ENCODE results near the gene GGACT.
A peak's percentile ranks its signal among the peaks of the same experiment; 100 is the strongest.
"Not testable (repeated sequence)": the region's sequence is repeated elsewhere in the genome, so short reads cannot be mapped to it uniquely, and the experiment has no call there.

GGACT gene

GRCh38 chr13:100529666-100530377 is 58.8 kb downstream of the GGACT start:
- DNase-seq (ENCODE audit: low spot score) = peak; percentile 22

GRCh38 chr13:100528820-100529219 is 59.8 kb downstream of the GGACT start:
- no peak for DNase-seq (ENCODE audit: low spot score)

GRCh38 chr13:100528353-100528752 is 60.2 kb downstream of the GGACT start:
- DNase-seq (ENCODE audit: low spot score) = peak; percentile 26

GRCh38 chr13:100527644-100528043 is 60.9 kb downstream of the GGACT start:
- no peak for DNase-seq (ENCODE audit: low spot score)

DNA sequence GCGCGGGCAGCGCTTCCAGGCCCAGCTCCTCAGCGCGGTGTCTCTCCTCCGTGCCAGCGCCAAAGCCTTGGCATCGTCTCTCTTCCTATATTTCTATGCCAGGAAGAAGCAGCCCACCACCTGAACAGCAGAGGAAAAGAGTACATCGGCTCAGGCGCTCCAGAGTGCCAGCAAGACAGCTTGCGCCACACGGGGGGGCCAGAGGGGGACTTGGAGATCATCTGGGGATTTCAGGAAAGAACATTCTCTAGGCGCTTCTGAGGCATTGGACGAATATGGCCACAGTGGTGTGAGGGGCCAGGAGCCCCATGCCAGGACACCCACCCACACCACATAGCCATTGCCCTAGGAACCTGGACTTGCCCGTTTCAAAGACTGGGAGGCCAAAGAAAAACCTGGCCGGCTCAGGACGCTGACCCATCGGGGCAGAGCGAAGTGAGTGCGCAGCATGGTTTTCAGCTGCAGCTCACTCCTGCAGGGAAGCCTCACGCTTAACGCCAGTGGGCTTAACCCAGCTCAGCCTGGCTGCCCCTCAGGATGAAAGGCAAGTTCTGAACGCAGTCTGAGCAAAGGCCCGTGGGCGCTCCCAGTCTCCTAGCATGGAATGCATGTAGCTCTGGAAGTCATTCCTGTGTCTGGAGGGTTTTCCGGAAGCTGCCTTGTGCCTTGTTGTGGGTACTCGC is 62.1 kb downstream of the GGACT start:
- DNase-seq (ENCODE audit: low spot score) = peak; percentile 50

GRCh38 chr13:100525453-100526317 is 62.9 kb downstream of the GGACT start:
- DNase-seq (ENCODE audit: low spot score) = peak; percentile 49

DNA sequence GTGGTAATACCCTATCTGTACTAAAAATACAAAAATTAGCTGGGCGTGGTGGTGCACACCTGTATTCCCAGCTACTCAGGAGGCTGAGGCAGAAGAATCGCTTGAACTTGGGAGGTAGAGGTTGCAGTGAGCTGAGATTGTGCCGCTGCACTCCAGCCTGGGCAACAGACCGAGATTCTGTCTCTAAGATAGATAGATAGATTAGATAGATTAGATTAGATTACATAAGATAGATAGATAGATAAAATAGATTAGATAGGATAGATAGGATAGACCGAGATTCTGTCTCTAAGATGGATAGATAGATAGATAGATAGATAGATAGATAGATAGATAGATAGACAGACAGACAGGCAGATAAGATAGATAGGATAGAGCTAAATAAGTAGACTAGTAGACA is 63.9 kb downstream of the GGACT start:
- DNase-seq (ENCODE audit: low spot score) = not testable (repeated sequence)

DNA sequence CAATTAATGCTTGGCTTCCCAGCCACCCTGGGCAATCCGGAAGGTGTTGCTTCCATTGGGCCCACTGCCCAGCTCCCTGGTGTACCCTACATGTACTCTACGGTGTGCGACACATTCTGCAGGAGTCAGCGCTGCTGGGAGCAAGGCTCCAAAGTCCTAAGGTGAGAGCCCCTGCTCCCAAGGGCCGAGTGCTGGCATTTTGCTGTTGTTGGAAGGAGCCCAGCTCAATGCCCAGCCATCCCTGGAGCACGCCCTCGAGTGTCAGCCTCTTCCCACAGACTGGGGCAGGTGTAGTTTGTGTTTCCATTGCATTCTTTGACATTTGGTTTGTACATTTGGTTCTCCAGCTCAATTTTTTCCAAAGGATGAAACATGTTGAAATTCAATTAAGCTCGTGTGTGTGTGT is 64.6 kb downstream of the GGACT start:
- DNase-seq (ENCODE audit: low spot score) = no peak

DNA sequence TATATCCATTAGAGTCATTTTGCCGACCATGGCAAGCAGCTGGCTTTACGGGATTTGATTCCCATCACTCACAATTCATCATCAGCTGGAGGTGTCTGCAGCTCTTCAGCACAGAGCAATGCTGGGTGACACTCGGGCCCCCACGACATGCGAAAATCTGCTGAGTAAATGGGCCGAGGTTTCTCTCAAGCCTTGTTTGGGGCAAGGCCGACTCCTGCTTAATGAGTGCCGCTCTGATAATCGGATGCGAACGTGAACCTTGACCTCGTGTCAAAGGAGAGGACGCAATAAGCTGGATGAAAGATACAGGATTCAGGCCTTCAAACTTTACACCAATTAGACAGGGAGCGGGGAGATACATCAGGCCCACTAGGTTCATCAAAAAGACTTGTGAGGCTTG is 65.2 kb downstream of the GGACT start:
- no peak for DNase-seq (ENCODE audit: low spot score)

DNA sequence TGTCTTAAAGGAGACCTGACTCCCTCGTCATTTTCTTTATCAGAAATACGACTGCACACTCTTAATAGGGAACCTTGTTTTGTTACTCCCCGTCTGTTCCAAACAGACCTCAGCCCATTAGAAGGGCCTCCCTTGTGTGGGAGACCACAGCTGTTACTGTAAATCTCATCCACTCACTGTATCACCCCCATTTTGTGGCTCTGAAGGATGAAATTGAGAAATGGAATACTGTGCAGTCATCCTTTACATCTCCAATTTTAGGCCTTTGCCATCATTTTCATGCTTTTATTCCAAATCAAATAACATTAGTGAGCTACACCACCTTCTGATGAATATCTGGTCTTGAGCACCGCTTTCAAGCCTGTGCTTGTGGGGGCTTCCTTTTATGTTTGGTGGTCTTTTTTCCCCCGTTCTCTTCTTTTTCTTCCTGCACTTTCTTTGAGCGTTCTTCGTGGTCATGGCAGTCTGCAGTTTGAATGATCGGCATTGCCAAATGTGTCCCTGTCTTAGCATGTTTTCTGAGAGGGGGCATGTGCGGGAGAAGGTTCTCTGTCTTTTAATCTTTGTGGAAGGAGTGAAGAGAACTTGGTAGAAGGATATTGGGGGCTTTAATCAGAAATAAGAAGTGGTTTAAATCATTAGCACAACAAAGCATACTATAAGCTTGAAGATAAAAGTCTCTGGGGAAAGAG is 65.8 kb downstream of the GGACT start:
- no peak for DNase-seq (ENCODE audit: low spot score)

GRCh38 chr13:100521851-100522617 is 66.6 kb downstream of the GGACT start:
- DNase-seq (ENCODE audit: low spot score) = no peak

DNA sequence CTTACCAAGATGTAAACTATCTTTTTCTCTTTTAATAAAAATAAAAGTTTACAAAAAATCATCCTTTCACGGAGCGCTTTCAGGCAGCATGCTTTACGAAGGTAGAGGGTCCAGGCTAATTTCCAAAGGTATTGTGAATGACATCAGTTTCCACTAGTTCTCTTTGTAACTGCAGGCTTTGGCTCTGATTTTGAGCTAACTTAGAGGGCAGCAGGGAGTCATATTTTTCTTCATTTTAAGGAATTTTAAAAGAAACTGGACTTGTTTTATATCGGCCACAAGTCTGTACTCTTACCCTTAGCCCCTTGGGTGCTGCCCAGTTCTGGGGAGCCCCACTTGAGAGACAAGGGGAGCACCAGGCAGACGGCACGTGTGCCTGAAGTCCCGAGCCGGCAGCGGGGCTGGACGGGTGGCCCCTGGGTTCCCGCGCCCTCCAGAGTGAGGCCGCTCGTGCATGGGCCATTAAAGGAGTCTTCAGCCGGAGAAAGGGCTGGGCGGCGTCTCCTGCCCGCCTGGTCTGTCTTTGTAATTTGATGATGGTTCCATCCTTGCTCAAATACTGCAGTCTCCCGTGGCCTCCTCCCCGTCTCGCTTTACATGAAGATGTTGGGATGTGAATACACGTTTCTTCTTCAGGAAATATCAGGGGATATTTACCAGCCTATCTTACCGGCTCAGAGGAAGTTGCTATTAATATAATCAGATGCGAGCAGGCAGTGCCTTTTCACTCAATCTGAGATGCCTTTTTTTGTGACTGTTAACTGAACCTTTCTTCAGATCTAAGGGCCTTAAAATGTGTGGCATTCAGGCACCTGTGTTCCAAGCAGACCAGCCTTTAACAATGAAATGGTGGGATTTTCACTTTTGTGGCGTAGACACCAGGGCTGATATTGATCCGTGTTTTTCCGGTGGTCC is 67.4 kb downstream of the GGACT start:
- peak; percentile 60 for DNase-seq (ENCODE audit: low spot score)

DNA sequence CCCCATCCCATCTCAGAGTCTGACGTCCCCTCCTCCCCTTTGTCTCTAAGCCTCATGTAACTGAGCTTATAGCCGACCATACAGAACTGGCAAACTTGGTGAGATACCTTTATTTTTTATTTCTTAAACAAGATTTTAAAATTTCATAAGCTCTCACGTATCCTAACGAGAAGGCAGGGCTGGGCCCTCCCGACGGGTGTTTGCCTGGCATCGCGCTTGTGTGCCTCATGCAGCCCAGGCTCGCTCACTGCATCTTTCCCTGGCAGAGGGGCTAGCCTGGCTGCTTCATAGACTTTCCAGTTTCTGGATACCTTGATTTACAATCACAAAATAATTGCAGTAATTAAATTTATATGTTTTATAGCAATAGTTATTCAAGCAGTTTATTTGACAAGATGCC is 69.0 kb downstream of the GGACT start:
- DNase-seq (ENCODE audit: low spot score) = no peak

DNA sequence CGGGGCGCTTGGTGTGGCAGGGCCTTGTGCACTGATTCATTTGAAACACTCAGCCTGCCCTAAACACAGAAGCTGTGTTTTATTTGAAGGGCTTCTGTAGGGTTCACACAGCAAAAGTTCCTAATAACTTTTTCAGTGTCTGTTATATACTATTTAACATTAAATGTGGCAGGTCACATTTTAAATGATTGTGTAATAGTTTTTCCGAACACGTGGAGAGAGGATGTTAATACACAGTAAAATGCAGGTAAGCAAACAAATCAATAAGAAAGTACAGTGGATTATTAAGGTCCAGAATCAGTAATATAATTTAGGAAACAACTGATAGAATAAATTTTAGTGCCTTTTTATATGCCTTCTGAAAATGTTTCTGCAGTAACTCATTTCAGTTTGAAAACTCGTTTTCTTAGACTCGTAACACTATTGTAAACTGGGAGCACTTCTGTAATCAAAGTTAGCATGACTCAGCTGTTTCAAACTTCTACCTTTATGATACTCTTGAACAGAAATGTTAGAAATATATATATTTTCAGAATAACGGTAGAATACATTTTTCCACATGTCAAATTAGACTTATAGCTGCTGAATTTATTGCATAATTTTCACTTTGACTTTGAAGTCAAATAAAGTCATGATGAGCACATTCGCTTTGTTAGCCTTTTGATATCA is 70.1 kb downstream of the GGACT start:
- no peak for DNase-seq (ENCODE audit: low spot score)

- no peak for DNase-seq (ENCODE audit: low spot score)
Measured at GRCh38 chr13:100517728-100518127, 70.9 kb downstream of the GGACT start.

DNA sequence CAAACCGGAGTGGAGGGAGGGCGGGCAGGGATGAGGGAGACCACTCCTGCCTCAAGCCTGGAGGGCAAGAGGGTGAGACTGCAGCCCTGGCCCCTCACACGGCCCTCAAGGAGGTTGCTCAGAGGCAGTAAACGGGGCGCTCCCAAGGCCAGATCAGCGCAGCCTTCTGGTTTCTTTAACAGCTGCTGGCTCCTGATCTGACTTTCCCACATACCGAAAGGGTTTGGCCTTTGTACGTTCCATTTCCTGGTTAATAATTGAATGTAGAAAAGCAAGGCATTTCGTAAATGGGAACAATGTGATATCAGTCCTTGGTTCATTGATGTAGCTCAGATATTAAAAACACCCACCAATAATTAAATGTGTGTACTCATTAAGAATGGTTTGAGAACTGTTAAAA is 71.5 kb downstream of the GGACT start:
- DNase-seq (ENCODE audit: low spot score) = no peak

DNA sequence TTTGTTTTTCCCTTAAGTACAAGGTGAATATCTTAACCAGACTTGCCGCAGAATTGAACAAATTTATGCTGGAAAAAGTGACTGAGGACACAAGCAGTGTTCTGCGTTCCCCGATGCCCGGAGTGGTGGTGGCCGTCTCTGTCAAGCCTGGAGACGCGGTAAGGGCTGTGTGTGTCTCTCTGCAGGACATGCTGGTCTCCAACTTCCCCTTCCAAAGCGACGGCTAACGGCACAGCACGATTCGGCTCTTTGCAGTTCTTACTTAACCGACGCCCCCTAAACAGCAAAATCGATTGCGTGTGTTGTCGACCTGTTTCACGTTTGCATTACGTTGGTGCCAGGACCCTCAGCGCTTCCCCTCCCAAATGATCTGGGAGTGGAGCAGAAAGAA is 73.2 kb downstream of the GGACT start:
- no peak for DNase-seq (ENCODE audit: low spot score)

DNA sequence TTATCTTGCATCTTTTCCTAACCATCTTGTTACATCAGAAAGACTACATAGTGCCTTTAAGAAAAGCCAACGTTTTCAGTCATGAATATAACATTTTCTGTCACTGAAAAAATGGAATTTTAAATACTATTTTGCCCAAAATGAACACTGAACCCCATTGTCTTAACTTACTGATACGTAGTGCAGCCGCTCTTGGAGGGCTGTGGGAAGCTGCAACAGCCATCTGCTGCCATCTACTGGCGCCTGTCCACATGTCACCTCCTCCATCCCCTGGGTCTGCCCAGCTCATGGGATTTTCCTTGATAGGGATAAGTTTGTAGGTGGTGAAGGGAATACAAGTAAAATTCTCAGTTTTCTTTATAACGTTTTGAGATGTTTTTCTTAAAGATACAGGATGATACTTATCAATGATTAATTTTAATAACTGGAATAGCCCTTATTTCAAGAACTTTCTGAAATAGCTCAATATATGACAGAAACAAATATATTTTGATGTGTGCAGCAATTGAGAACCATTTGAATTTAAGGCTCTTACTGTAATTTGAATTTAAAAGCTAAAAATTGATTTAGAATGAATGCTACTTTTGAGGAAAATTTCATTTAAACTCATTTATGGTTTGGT is 73.7 kb downstream of the GGACT start:
- DNase-seq (ENCODE audit: low spot score) = peak; percentile 81

GRCh38 chr13:100513987-100514670 is 74.5 kb downstream of the GGACT start:
- DNase-seq (ENCODE audit: low spot score) = no peak
